SKM-1 treated with dmso at 0.1 percent for 144 hours (cell line): ENCODE results near the gene TARM1.

Experiments used
- DNase-seq: peaks from one replicate; lab custom pipeline; 2025; ENCODE audit not compliant: unreplicated experiment; lab: John Stamatoyannopoulos, UW

Gene TARM1

DNA sequence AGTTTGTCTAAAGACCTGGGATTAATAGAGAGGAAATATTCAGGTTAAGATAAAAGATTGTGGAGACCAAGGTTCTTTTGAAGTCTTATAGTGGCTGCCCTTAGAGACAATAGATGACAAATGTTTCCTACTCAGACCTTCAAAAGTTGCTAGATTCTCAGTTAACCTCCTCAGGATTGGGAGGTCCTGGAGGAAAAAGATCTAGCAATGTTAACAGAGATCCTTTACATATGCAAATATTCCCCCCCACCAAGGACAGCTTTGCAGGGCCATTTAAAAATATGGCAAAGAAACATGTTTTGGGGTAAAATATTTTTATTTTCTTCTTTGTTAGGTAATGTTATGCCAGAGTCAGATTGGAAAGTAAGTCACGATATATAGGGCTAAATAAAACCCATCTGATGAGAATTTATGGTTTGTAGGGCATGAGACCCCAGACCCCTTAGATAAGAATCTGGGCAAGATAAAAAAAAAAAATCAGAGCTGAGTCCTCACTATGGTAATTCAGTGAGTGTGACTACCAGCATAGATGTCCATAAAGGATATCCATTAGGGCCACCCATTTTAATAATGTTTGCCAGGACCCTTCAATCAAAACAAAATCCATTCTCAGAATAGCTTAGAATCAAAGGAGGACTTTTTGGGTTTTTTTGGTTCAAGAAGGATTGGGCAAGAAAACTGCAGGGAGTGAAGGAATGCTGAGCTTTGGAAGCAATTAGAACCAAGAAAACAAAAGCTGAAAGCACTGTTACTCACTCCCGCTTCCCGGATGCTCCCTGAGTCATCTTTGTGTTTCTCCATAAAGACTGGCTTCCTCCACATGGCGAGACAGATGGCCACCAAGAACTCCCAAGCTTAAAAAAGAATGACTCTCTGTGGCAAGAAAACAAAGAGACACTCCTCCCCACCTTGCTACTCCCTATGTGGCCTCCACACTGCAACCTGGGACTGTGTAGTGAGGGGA, 45.7 kb downstream of the TARM1 start:
- DNase-seq: no peak

GRCh38 chr19:54030895-54031586, 50.1 kb downstream of the TARM1 start:
- no peak for DNase-seq

GRCh38 chr19:54029930-54030490, 51.2 kb downstream of the TARM1 start:
- no peak for DNase-seq

- DNase-seq: no peak
These were observed 51.9 kb downstream of the TARM1 start for GRCh38 chr19:54029301-54029700.

- DNase-seq: no peak
These were observed 54.5 kb downstream of the TARM1 start for GRCh38 chr19:54026656-54027055.

DNA sequence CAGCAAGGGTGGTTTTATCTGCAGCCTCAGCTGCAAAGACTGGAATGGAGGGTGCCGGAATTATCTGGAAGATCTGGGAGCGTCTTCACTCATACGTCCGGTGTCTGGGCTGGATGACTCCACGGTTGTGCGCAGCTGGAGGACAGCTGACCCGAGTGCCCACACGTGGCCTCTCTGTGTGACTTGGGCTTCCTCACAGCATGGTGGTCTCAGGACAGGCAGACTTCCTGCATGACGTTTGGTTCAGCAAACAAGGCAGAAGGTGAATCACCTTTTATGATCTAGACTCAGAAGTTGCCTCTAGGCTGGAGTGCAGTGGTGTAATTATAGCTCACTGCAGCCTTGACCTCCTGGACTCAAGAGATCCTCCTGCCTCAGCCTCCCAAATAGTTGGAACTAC, 56.5 kb downstream of the TARM1 start:
- DNase-seq: no peak

DNA sequence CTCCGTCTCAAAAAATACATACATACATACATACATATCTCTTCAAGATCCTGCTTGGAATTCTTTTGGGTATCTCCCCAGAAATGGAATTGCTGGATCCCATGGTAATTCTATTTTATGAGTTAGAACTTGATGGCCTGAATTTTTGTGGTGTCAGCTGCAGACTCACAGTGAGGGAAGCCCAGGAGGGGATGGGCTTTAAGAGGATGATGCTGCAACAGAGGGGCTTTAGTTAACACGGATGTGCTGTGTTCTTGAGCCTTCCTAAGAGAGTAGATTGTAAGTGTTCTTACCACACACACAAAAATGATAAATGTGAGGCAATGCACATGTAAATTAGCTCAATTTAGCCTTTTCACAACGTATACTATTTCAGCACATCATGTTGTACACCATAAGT, 58.0 kb downstream of the TARM1 start:
- no peak for DNase-seq

DNA sequence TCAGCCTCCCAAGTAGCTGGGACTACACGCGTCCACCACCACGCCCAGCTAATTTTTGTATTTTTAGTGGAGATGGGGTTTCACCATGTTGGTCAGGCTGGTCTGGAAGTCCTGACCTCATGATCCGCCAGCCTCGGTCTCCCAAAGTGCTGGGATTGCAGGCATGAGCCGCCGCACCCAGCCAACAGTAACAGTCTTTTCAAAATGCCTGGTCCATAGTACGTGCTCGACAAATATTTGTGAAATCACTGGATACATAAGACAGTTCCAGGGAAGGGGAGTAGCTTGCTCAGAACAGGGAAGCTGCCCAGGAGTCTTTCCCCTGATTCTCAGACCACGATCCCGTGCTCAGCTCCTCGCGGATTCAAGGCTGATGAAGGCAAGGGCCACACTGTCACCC, 59.2 kb downstream of the TARM1 start:
- no peak for DNase-seq

GRCh38 chr19:54021363-54021762, 59.8 kb downstream of the TARM1 start:
- no peak for DNase-seq
